Dermis blood vessel endothelial cell (primary cell): ENCODE data around the gene OTUD7B. TPM values are rescaled to one million over a fixed set of nuclear protein-coding genes. Genes with fewer than 3 reads are reported as not detected.

Experiments
- DNase-seq: peaks from one replicate; pipeline ENCODE4 v3.0.0; 2010
- total RNA-seq: library from RNA; depleted of rRNA; stranded (reverse); fragments of >200 nt; gene quantifications from 2 replicates; pipeline ENCODE4 v1.2.3, GENCODE V29; 2014

Gene OTUD7B
- total RNA-seq, 1 donor from 2014 or later = 17.2 TPM

DNA sequence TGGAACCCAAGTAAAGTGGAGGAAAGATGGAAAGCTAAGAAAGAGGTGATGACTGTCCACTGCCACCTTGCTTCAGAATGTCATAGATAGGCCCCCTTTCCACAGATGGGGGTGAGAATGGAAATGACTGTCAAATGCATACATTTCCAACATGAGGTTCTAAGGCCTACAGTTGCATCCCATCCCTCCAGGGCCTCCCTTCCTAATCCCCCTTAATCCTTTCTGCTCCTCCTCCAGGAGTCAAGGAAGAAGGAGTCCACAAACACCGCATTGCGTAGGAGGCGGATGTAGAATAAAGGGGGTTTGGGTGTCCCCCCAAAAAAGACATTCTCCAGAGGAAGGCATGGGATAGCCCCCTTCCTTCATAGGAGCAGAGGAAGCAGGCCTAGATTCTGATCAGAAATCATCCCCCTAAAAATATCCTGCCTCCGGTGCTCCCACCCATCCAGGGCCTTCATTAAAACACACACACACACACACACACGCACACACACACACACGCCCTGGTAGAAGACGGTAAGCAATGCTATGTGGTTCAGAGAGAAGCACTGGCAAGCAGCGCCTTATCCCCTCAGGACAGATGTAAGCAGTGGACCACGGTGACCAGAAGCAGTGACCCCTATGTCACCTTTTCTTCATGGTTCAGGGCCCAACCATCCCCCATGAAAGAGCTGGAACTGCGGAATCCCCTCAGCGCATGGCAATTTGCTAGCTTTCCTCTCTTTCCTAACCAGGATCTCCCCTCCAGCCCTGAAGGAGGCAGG lies 94.9 kb downstream of the OTUD7B start:
- DNase-seq = no peak

DNA sequence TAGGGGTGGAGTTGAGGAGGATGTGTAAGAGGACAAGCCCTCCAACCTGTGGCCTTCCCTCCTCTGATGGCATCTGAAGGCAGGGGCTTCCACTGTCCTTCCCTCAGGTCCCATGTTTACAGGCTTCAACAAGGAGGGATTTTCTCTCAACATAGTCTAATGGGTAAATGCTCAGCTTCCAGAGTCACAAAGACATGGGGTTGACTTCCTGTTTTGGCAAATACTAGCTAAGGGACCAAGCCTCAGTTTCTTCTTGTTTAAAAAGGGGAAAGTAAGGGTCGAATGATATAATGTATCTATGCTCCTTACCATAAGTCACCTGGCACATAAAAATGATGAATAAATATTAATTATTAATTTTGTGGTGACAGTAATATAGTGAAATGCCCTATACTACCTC lies 96.0 kb downstream of the OTUD7B start:
- no peak for DNase-seq

DNA sequence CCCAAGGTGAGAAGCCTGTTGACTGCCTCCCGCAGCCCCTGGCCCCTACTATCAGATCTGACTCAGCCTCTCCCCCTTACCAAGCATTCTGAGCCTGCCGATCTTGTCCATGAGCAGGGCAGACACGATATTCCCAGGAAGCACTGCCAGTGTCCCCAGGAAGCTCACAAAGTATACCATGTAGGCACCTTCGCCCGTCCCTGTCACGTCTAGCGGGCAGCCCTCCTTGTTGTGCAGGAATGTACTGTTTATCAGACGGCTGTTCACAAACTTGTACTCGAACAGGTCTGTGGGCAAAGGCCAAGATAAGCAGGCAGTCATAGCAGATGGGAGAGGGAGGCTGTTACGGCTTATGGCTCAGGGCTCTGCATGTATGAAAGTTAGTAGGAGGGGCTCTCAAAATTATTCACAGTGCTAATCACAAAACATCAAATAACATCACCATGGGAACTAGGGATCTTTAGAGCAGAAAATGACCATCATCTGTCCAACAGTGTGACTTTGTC lies 103.9 kb downstream of the OTUD7B start:
- DNase-seq = no peak

DNA sequence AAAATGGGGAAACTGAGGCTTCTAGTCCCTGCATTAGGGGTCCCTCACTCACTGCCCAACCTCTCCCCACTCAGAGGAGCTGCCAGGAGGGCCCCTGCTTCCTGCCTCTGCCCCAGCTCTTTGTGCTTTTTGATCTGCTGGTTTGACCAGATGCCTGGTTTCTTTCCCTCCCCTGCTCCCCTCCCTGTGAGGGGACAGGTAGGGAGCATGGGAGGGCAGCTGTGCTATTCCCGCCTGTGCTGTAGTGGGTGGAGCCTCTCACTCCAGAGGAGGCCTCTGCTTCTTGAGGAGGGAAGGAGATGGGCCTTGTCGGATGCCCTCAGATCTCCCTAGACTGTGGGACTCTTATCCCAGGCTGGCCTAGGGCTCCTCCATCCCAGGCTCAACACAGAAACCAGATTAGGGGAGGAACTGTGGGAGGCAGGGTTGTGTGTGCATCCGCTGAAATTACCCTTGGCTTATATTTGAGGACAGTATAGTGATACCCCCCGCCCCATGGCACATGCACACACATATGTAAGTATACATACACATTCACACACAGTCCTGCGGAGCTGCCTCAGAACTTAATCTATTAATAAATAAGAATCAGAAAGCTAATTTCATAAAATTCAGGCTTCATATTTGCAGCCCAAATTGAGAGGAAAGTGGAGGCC lies 106.6 kb downstream of the OTUD7B start:
- no peak for DNase-seq

DNA sequence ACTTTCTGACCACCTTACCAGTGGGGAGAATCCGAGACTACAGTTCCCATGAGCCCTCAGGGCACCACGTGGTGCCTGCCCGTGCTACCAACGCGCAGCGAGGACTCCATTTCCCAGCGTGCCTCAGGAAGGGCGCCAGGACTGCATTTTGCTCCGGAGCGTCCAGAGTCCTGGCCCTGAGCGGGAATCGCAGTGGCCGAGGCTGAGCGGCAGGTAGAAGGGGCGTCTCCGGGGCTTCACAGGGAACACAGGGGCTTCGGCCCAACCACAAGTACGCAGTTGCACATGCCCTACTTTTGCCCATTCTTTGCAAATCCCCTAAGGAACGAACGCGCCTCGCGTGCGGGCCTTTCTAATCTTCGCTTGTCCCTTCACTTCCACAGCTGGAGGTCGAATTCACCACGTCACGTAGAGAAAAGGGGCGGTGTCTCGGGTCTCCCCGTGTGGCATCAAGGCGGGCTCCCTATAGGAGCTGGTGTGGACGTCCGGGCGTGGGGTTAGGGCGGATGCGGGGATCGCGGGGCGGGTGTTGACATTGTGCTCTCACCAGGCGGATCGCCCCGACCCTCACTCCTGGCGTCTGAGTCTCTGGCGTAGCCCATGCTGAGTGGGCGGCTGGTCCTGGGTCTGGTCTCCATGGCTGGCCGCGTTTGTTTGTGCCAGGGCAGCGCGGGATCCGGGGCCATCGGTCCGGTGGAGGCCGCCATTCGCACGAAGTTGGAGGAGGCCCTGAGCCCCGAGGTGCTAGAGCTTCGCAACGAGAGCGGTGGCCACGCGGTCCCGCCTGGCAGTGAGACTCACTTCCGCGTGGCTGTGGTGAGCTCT lies 110.9 kb downstream of the OTUD7B start, which contains the start of gene BOLA1:
Gene BOLA1, plus strand, starts transcription at position 109 of the 825 bp plus-strand sequence. Its CDS starts 492 bp downstream, at position 601.
- peak; percentile 95 for DNase-seq

DNA sequence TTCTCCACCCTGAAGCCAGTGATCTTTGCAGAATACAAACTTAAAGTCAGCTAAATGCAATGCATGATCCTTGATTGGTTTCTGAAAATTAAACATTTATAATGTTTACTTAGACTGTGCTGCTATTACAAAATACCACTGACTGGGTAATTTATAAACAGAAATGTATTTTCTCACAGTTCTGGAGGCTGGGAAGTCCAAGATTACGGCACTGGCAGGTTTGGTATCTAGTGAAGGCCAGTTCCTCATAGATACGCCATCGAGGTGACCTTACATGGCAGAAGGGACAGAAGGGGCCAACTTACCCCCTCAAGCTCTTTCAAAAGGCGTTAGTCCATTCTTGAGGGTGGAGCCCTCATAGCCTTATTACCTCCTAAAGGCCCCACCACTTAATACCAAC lies 114.0 kb downstream of the OTUD7B start:
- DNase-seq = no peak

DNA sequence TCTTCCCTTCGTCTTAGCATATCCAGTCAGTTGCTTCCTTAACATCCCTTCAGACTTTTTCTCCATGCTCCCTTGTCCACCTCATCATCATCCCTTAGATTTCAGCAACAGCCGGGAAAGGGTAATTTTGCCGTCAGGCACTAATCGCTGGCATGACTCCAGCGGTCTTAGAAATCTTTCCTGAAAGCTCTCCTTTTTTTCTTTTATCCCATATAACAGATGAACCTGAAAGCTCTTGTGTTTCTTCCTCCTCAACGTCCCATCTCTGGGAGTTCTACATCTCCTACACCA lies 121.6 kb downstream of the OTUD7B start:
- no peak for DNase-seq

DNA sequence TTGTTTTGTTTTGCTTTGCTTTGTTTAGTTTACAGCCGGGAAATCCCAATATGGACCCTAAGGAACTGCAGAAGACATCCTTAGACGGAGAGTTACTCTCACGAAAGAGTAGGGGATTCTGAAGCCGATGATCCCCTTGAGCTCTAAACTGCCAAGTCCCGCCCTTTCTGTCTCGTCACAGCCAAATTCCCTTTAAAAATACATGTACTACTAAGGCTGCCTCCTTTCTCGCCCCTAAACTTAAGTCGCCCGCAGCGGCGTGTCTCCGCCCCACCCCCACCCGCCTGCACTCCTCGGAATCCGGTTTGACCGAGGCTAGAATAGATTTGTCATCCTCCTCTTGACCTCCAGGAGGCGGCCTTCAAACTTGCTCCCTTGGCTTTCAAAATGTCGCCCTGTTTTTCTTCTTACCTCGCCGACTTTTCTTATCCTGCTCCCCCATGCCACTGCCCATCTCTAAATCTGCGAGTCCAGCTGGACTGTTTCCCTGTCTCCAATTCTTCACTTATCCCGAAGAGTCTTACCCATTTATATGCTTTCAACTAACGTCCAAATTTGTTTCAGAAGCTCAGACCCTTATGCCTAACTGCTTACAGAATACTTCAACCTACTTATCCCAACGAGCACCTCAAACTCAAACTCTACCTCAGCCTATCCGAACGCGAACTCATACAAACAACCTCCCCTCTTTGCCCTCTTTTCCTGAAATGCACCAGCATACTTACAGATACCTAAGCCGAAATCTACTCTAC lies 122.1 kb downstream of the OTUD7B start:
- DNase-seq = peak; percentile 89

Other genes with a start within 250 kb of the OTUD7B start
- gene FCGR1A, start 228.0 kb downstream of the OTUD7B start, total RNA-seq = not detected in 2 replicates
- 10.1 and 12.8 TPM in 2 replicates for gene BOLA1, start 111.2 kb downstream of the OTUD7B start, total RNA-seq
- 3.9 and 6.7 TPM in 2 replicates for gene SV2A, start 92.9 kb downstream of the OTUD7B start, total RNA-seq
- 7.8 and 16.3 TPM in 2 replicates for gene SF3B4, start 82.9 kb downstream of the OTUD7B start, total RNA-seq
- gene MTMR11, start 73.8 kb downstream of the OTUD7B start, total RNA-seq = 0.47 and 1.5 TPM in 2 replicates
- gene VPS45, start 57.0 kb upstream of the OTUD7B start, total RNA-seq = 25.4 and 31.9 TPM in 2 replicates
- 31.0 and 65.9 TPM in 2 replicates for gene PLEKHO1, start 139.2 kb upstream of the OTUD7B start, total RNA-seq
- 18.2 and 35.8 TPM in 2 replicates for gene ANP32E, start 225.4 kb upstream of the OTUD7B start, total RNA-seq
- not detected in 2 replicates for gene CA14, start 247.0 kb upstream of the OTUD7B start, total RNA-seq